Parathyroid adenoma (tissue), 2 donors: ENCODE results near the gene RBBP4.

Experiments used
- H2AFZ ChIP-seq: fragments of 300-600 bp; sonication (generic); one replicate; pipeline ENCODE4 v1.7.0; 2017; ENCODE audit warnings: antibody characterized with exemption, mild to moderate bottlenecking
- H3K27ac ChIP-seq: fragments of 300-600 bp; sonication (generic); one replicate; pipeline ENCODE4 v1.7.0; 2017
- H3K27me3 ChIP-seq: fragments of 300-600 bp; sonication (generic); one replicate; pipeline ENCODE4 v1.7.0; 2017; ENCODE audit warnings: low read length; ENCODE audit not compliant: control insufficient read depth, insufficient read depth
- H3K36me3 ChIP-seq: fragments of 300-600 bp; sonication (generic); one replicate; pipeline ENCODE4 v1.7.0; 2017; ENCODE audit warnings: low read length; ENCODE audit not compliant: control insufficient read depth, insufficient read depth
- H3K4me1 ChIP-seq: fragments of 300-600 bp; sonication (generic); one replicate; pipeline ENCODE4 v1.7.0; 2017; ENCODE audit warnings: control low read depth
- H3K4me2 ChIP-seq: fragments of 300-600 bp; sonication (generic); one replicate; pipeline ENCODE4 v1.7.0; 2017; ENCODE audit warnings: low read length
- H3K4me3 ChIP-seq: fragments of 300-600 bp; sonication (generic); one replicate; pipeline ENCODE4 v1.7.0; 2017; ENCODE audit warnings: low read depth, low read length
- H3K79me2 ChIP-seq: fragments of 300-600 bp; sonication (generic); one replicate; pipeline ENCODE4 v1.7.0; 2017; ENCODE audit warnings: control low read depth
- H3K9ac ChIP-seq: fragments of 300-600 bp; sonication (generic); one replicate; pipeline ENCODE4 v1.7.0; 2017; ENCODE audit warnings: mild to moderate bottlenecking
- H3K9me3 ChIP-seq: fragments of 300-600 bp; sonication (generic); one replicate; pipeline ENCODE4 v1.7.0; 2017; ENCODE audit warnings: low read length; ENCODE audit not compliant: control insufficient read depth
- TF ChIP-seq, protein P1 (sequence below): fragments of 300-600 bp; sonication (generic); IDR thresholded peaks from one replicate; pipeline ENCODE4 v1.7.0; 2017; ENCODE audit warnings: antibody characterized with exemption, mild to moderate bottlenecking
- donor health status: primary hyperparathyroidism.

Gene RBBP4

GRCh38 chr1:32611859-32612188 lies 39.2 kb upstream of the RBBP4 start:
- Histone ChIP-seq H3K27ac (no peak overlapping the region), H3K79me2 (no peaks in the 10 kb centered on the region), H3K36me3 (no peaks in the 10 kb centered on the region), H3K4me1 (no peaks in the 10 kb centered on the region), H3K9me3 (no peaks in the 10 kb centered on the region), H3K27me3 (no peaks in the 10 kb centered on the region), H3K4me3 (peak overlapping the region; percentile 66), H3K4me2 (peak overlapping the region; percentile 97), H2AFZ (peak overlapping the region; percentile 85), H3K9ac (no peak overlapping the region)
- TF ChIP-seq, protein P1, sequence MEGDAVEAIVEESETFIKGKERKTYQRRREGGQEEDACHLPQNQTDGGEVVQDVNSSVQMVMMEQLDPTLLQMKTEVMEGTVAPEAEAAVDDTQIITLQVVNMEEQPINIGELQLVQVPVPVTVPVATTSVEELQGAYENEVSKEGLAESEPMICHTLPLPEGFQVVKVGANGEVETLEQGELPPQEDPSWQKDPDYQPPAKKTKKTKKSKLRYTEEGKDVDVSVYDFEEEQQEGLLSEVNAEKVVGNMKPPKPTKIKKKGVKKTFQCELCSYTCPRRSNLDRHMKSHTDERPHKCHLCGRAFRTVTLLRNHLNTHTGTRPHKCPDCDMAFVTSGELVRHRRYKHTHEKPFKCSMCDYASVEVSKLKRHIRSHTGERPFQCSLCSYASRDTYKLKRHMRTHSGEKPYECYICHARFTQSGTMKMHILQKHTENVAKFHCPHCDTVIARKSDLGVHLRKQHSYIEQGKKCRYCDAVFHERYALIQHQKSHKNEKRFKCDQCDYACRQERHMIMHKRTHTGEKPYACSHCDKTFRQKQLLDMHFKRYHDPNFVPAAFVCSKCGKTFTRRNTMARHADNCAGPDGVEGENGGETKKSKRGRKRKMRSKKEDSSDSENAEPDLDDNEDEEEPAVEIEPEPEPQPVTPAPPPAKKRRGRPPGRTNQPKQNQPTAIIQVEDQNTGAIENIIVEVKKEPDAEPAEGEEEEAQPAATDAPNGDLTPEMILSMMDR: no peak

DNA sequence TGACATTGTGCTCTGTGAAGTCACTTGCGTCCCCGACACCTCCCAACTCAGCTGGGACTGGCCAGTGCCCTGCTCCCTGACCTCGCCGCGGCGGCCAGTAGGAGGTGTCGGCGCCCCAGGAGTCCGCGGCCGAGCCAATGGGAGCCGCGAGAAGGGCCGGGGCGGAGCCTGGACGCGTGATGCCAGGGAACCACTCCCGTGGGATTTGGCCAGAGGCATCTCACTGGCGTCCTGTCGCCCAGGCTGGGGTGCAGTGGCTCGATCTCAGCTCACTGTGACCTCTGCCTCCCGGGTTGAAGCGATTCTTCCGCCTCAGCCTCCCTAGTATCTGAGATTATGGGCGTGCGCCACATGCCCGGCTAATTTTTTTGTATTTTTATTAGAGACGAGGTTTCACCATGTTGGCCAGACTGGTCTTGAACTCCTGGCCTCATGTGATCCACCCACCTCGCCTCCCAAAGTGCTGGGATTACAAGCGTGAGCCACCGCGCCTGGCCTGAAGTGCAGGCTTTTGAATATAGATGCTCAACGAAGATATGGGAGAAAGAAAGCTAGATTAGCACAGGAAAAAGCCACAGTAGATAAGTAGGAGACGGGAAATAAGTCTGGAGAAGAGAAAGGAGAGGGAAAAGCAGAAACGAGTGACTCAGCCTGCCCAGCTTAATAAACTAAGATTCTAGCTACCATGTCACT lies 38.7 kb upstream of the RBBP4 start:
- Histone ChIP-seq H3K4me2 (peak overlapping the region; percentile 97), H3K79me2 (no peaks in the 10 kb centered on the region), H3K4me1 (no peaks in the 10 kb centered on the region), H2AFZ (peak overlapping the region; percentile 85), H3K4me3 (peak overlapping the region; percentile 66), H3K9ac (no peak overlapping the region), H3K9me3 (no peaks in the 10 kb centered on the region), H3K36me3 (no peaks in the 10 kb centered on the region), H3K27me3 (no peaks in the 10 kb centered on the region), H3K27ac (no peak overlapping the region)
- TF ChIP-seq, protein P1: peak; percentile 28

- H3K36me3 ChIP-seq: no peaks in the 10 kb centered on the region
- H2AFZ ChIP-seq: no peak overlapping the region
- H3K4me2 ChIP-seq: no peak overlapping the region
- H3K9me3 ChIP-seq: no peaks in the 10 kb centered on the region
- no peak overlapping the region for H3K9ac ChIP-seq
- H3K27ac ChIP-seq: no peak overlapping the region
- TF ChIP-seq, protein P1: no peak
- no peak overlapping the region for H3K4me3 ChIP-seq
- no peaks in the 10 kb centered on the region for H3K79me2 ChIP-seq
- H3K4me1 ChIP-seq: no peaks in the 10 kb centered on the region
- no peaks in the 10 kb centered on the region for H3K27me3 ChIP-seq
Observed at GRCh38 chr1:32613472-32613871, 37.5 kb upstream of the RBBP4 start.

DNA sequence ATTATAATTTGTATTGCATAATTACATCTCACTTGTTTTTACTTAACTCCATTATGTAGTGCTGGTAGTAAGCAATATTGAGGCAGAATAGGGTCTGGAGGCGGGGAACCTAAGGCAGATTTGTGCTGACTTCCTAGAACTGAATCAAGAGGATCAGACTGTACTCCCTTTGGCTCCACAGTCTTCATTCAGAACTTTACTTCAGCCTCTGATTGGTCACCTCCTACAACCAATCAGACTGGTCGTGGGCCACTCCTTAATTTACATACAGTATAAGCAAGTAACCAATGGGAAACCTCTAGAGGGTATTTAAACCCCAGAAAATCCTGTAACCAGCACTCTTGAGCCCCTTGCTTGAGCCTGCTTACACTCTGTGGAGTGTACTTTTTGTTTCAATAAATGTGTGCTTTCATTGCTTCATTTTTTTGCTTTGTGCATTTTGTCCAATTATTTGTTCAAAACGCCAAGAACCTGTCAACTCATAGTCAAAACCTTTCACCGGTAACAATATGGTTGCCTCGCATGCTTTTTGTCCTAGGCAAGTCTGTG lies 32.3 kb upstream of the RBBP4 start:
- Histone ChIP-seq H3K9ac (no peak overlapping the region), H3K27me3 (no peaks in the 10 kb centered on the region), H3K36me3 (no peaks in the 10 kb centered on the region), H3K4me2 (no peak overlapping the region), H3K4me3 (no peak overlapping the region), H3K27ac (no peak overlapping the region), H3K9me3 (no peaks in the 10 kb centered on the region), H3K79me2 (no peaks in the 10 kb centered on the region), H2AFZ (no peak overlapping the region), H3K4me1 (no peaks in the 10 kb centered on the region)
- TF ChIP-seq, protein P1: no peak
